B cell (primary cell): ENCODE data around the gene MCUB.

Experiments used
- CTCF ChIP-seq: fragments of 200-600 bp; IDR thresholded peaks from one replicate; pipeline ENCODE4 v1.8.0; 2022; ENCODE audit warnings: antibody characterized with exemption, mild to moderate bottlenecking
- EZH2 ChIP-seq: IDR thresholded peaks from 2 replicates; pipeline ENCODE4 v1.6.1; 2012; ENCODE audit warnings: borderline replicate concordance, low read depth, mild to moderate bottlenecking, moderate library complexity, low read length; ENCODE audit not compliant: insufficient read depth, poor library complexity, severe bottlenecking

- TF ChIP-seq EZH2 = no peak
- TF ChIP-seq CTCF = no peak
Observed at GRCh38 chr4:109607976-109608375, 47.9 kb downstream of the MCUB start.
